CD14-positive monocyte (primary cell): ENCODE results near the gene TACC3. TPM values are rescaled to one million over a fixed set of nuclear protein-coding genes. Genes with fewer than 3 reads are reported as not detected.
A peak's percentile ranks its signal among the peaks of the same experiment; 100 is the strongest.

Experiments
- DNase-seq, 3 donors: peaks; one replicate each; pipeline ENCODE4 v3.0.0-alpha.2; 2011 to 2022
- H2AFZ ChIP-seq: 2 replicates; pipeline ENCODE4 v1.6.0; 2012; ENCODE audit warnings: mild to moderate bottlenecking, low read depth, low read length, inconsistent platforms; ENCODE audit not compliant: insufficient read depth, poor library complexity, severe bottlenecking
- H3K27ac ChIP-seq, 2 donors: 1 replicate in 1 of 2; 2 replicates in 1 of 2; pipeline ENCODE4 v1.5.1; 2012 to 2013; ENCODE audit warnings: low read length in 2 of 2, control low read depth in 1 of 2, inconsistent platforms in 1 of 2, low read depth in 1 of 2, mild to moderate bottlenecking in 1 of 2
- H3K27me3 ChIP-seq, 2 donors: one replicate each; pipeline versions ENCODE4 v1.6.0 to v1.6.1; 2011 to 2013; ENCODE audit warnings: low read length in 2 of 2; ENCODE audit not compliant: control insufficient read depth in 2 of 2, insufficient read depth in 2 of 2
- H3K36me3 ChIP-seq, 2 donors: replicated peaks in 1 of 2; 1 replicate in 1 of 2; 2 replicates in 1 of 2; pipeline versions ENCODE4 v1.5.1 to v1.6.1; 2012 to 2013; ENCODE audit warnings: low read length in 2 of 2, control low read depth in 1 of 2, inconsistent platforms in 1 of 2, mild to moderate bottlenecking in 1 of 2; ENCODE audit not compliant: insufficient read depth in 2 of 2, control insufficient read depth in 1 of 2
- H3K4me1 ChIP-seq, 2 donors: 1 replicate in 1 of 2; 2 replicates in 1 of 2; pipeline versions ENCODE4 v1.5.1 to v1.6.1; 2012 to 2013; ENCODE audit warnings: low read length in 2 of 2, control low read depth in 1 of 2, inconsistent platforms in 1 of 2, mild to moderate bottlenecking in 1 of 2, moderate library complexity in 1 of 2; ENCODE audit not compliant: insufficient read depth in 2 of 2, control insufficient read depth in 1 of 2
- H3K4me2 ChIP-seq: replicated peaks from 2 replicates; pipeline ENCODE3; 2012; ENCODE audit warnings: low read length, moderate library complexity, mild to moderate bottlenecking; ENCODE audit not compliant: poor library complexity, severe bottlenecking; ENCODE audit errors: extremely low read depth
- H3K4me3 ChIP-seq, 3 experiments: fragments of 200-600 bp in 1 of 3; sonication (generic) in 1 of 3; replicated peaks in 1 of 3; 1 replicate in 2 of 3; 2 replicates in 1 of 3; pipeline ENCODE4 v1.5.1; 2011 to 2013; ENCODE audit warnings: low read length in 3 of 3, mild to moderate bottlenecking in 3 of 3, control low read depth in 2 of 3, low read depth in 2 of 3, inconsistent platforms in 1 of 3, moderate library complexity in 1 of 3
- H3K79me2 ChIP-seq: 2 replicates; pipeline ENCODE4 v1.6.0; 2012; ENCODE audit warnings: mild to moderate bottlenecking, control low read depth, inconsistent platforms, low read length, moderate library complexity; ENCODE audit not compliant: insufficient read depth
- H3K9ac ChIP-seq: 2 replicates; pipeline ENCODE4 v1.6.0; 2017; ENCODE audit warnings: low read length, mild to moderate bottlenecking; ENCODE audit not compliant: insufficient read depth, poor library complexity, severe bottlenecking
- H3K9me3 ChIP-seq, 2 donors: replicated peaks in 1 of 2; 1 replicate in 1 of 2; 2 replicates in 1 of 2; pipeline versions ENCODE4 v1.5.1 to v1.6.1; 2012 to 2013; ENCODE audit warnings: low read length in 2 of 2, control low read depth in 1 of 2; ENCODE audit not compliant: control insufficient read depth in 1 of 2, insufficient read depth in 1 of 2
- H4K20me1 ChIP-seq: 2 replicates; pipeline ENCODE4 v1.6.0; 2012; ENCODE audit warnings: mild to moderate bottlenecking, low read length, control low read depth, moderate library complexity; ENCODE audit not compliant: insufficient read depth
- H3K27ac Mint-ChIP-seq, 7 donors: one replicate each; pipeline ENCODE4 v1.8.0; 2020; ENCODE audit warnings: mild to moderate bottlenecking in 7 of 7, mixed read lengths in 7 of 7, moderate library complexity in 6 of 7, inconsistent platforms in 2 of 7
- H3K27me3 Mint-ChIP-seq, 3 donors: one replicate each; pipeline ENCODE4 v1.8.0; 2021 to 2022; ENCODE audit warnings: low read depth in 3 of 3, mild to moderate bottlenecking in 3 of 3, mixed read lengths in 3 of 3, moderate library complexity in 3 of 3, inconsistent platforms in 1 of 3
- H3K36me3 Mint-ChIP-seq, 2 donors: one replicate each; pipeline ENCODE4 v1.8.0; 2020; ENCODE audit warnings: mixed read lengths in 2 of 2, inconsistent platforms in 1 of 2, mild to moderate bottlenecking in 1 of 2
- H3K4me1 Mint-ChIP-seq: one replicate; pipeline ENCODE4 v1.8.0; 2020; ENCODE audit warnings: mild to moderate bottlenecking, mixed read lengths
- H3K4me3 Mint-ChIP-seq, 2 donors: one replicate each; pipeline ENCODE4 v1.8.0; 2020; ENCODE audit warnings: mild to moderate bottlenecking in 2 of 2, mixed read lengths in 2 of 2, moderate library complexity in 1 of 2
- H3K9me3 Mint-ChIP-seq, 7 donors: one replicate each; pipeline ENCODE4 v1.8.0; 2020 to 2022; ENCODE audit warnings: mixed read lengths in 7 of 7, mild to moderate bottlenecking in 6 of 7, moderate library complexity in 6 of 7, inconsistent platforms in 2 of 7
- WGBS: methylation state at CpG from one replicate; pipeline ENCODE4 v1.1.5; 2013; ENCODE audit warnings: missing lambda C conversion rate; ENCODE audit not compliant: insufficient coverage; 5-methylcytosine and 5-hydroxymethylcytosine counted together
- intact Hi-C, 2 donors: fragments of 100-400 bp; cut with micrococcal nuclease; formaldehyde crosslinking; loops; one replicate each; pipeline versions ENCODE4 v1.15.0 to v1.15.1; 2023
- polyA plus RNA-seq, 3 donors: library from polyadenylated mRNA; depleted of rRNA in 1 of 3; unstranded in 2 of 3; stranded (reverse) in 1 of 3; fragments of 300-500 nt in 2 of 3; fragments of >200 nt in 1 of 3; fragmentation: Illumina TruSeq in 2 of 3; gene quantifications; 1 replicate in 2 of 3; 2 replicates in 1 of 3; pipeline ENCODE4 v1.2.3, GENCODE V29; 2012 to 2021
- TF ChIP-seq, protein P1 (sequence below): fragments of 200-600 bp; IDR thresholded peaks from one replicate; pipeline ENCODE4 v1.8.0; 2022; ENCODE audit warnings: antibody characterized with exemption, mild to moderate bottlenecking

Gene TACC3
- polyA plus RNA-seq, 3 donors = 43.7 to 84.2 (median 56.6) TPM

DNA sequence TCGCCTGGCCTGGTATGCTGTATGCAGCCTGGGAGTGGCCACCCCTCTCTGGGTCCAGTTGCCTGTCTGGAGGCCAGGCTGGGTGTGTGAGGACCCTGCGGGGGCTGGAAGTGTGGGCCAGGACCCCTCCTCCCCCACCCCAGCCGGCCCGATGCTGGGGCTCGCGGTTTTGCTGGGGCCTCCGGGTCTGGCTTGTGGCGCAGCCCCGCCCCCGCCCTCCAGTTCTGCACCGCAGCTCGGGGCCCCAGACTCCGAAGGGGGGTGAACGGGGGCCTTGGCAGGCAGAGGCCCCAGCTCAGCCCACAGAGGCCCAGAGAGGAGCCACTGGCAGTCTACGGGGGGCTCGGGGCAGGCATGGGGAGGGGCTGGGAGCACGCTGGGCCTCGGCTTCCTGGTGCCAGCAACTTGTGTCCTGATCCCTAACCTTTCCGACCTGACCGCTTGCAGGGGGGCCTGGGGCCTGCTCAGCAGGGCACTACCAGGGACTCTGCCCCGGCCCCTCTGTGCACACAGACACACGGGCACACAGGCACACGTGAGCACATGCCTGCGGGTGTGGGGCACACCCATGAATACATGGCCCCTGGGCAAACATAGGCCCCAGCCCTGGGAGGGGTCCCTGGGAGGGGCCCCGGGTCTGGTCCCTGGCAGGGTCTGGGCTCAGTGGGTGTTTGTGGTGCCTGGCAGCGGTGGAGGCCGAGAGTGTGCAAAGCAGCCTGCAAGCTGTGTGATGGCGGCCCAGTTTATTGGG is 50.4 kb downstream of the TACC3 start:
- Histone ChIP-seq H3K27me3 (peaks cover 3 to 23% of the 10 kb centered on the region in 2 donors), H3K27ac (no peak overlapping the region), H3K4me3 (no peak overlapping the region), H3K9ac (no peak overlapping the region), H3K4me2 (no peak overlapping the region), H4K20me1 (no peaks in the 10 kb centered on the region), H3K36me3 (no peaks in the 10 kb centered on the region), H2AFZ (no peak overlapping the region), H3K9me3 (no peaks in the 10 kb centered on the region), H3K4me1 (no peaks in the 10 kb centered on the region), H3K79me2 (no peaks in the 10 kb centered on the region)
- Mint-ChIP-seq H3K36me3 (no peaks in the 10 kb centered on the region), H3K4me1 (no peaks in the 10 kb centered on the region), H3K27ac (no peak overlapping the region), H3K27me3 (peaks cover 12 to 40% (median 18%) of the 10 kb centered on the region in 3 donors), H3K9me3 (peaks cover 0 to 3% (median 0%) of the 10 kb centered on the region in 7 donors), H3K4me3 (peak overlapping the region in 1 of 2 donors; percentile 48)
- 18% methylated on average over 26 of the region's 28 CpGs for WGBS
- intact Hi-C loops = no loop called here
- TF ChIP-seq, protein P1, sequence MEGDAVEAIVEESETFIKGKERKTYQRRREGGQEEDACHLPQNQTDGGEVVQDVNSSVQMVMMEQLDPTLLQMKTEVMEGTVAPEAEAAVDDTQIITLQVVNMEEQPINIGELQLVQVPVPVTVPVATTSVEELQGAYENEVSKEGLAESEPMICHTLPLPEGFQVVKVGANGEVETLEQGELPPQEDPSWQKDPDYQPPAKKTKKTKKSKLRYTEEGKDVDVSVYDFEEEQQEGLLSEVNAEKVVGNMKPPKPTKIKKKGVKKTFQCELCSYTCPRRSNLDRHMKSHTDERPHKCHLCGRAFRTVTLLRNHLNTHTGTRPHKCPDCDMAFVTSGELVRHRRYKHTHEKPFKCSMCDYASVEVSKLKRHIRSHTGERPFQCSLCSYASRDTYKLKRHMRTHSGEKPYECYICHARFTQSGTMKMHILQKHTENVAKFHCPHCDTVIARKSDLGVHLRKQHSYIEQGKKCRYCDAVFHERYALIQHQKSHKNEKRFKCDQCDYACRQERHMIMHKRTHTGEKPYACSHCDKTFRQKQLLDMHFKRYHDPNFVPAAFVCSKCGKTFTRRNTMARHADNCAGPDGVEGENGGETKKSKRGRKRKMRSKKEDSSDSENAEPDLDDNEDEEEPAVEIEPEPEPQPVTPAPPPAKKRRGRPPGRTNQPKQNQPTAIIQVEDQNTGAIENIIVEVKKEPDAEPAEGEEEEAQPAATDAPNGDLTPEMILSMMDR = no peak
- no peak for DNase-seq

DNA sequence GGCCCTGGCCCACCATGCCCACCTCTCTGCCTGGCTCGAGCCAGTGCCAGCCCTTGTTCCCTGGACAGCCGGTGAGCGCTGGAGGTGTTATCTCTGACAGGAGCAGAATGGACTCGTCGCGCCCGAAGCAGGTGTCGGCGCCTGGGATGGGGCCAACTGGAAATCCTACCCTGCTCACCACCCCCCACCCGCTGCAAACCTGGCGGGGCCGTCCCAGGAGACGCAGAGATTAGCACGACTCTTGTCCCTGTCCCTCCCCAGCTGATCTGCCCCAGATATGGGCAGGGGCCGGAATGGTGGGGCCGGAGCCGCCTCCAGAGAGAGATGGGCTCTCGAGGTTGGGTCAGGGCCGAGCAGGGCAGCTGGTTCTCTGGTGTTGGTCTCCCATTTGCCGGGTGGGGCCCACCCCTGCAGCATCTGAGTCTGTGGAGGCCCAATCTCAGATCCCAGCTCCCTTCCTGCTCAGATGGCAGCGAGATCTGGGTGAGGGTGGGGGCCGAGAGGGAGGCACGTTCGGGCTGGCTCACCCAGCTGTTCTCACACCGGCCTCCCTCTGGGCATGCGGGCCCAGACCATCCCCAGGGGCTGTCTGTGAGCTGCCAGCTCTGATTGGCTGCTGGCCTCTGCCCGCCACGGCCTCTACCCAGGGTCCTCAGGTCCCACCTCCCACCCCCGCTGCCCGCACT is 51.7 kb downstream of the TACC3 start:
- no peak overlapping the region for H3K27ac ChIP-seq
- H2AFZ ChIP-seq = no peak overlapping the region
- H3K27ac Mint-ChIP-seq = no peak overlapping the region
- no peak for DNase-seq
- peaks cover 0 to 2% (median 0%) of the 10 kb centered on the region in 7 donors for H3K9me3 Mint-ChIP-seq
- 76% methylated on average over 27 of the region's 30 CpGs for WGBS
- no peaks in the 10 kb centered on the region for H4K20me1 ChIP-seq
- H3K9ac ChIP-seq = no peak overlapping the region
- no peaks in the 10 kb centered on the region for H3K4me1 Mint-ChIP-seq
- H3K4me2 ChIP-seq = no peak overlapping the region
- no peak overlapping the region for H3K4me3 Mint-ChIP-seq
- H3K4me1 ChIP-seq = no peaks in the 10 kb centered on the region
- no peaks in the 10 kb centered on the region for H3K36me3 Mint-ChIP-seq
- H3K9me3 ChIP-seq = no peaks in the 10 kb centered on the region
- H3K4me3 ChIP-seq = no peak overlapping the region
- no peaks in the 10 kb centered on the region for H3K79me2 ChIP-seq
- H3K36me3 ChIP-seq = no peaks in the 10 kb centered on the region
- intact Hi-C loops = no loop called here
- TF ChIP-seq, protein P1 = no peak
- H3K27me3 Mint-ChIP-seq = peaks cover 10 to 32% (median 16%) of the 10 kb centered on the region in 3 donors
- H3K27me3 ChIP-seq = peaks cover 1 to 20% of the 10 kb centered on the region in 2 donors
